HepG2 (cell line): ENCODE results near the gene SNRNP200. TPM values are rescaled to one million over a fixed set of nuclear protein-coding genes. Genes with fewer than 3 reads are reported as not detected.

ENCODE experiments used
- ATAC-seq: fragments of 200-7000 bp; cut with Tn5 transposase; 3 replicates; pipeline ENCODE4 v1.9.1; 2020; ENCODE audit warnings: mild to moderate bottlenecking, moderate library complexity
- BruUV-seq: library from RNA; stranded (reverse); fragments of 400-500 nt; replicated peaks from 2 replicates; lab custom pipeline; 2021; lab: Mats Ljungman, UMichigan
- CTCF ChIA-PET: fragments of 300-600 bp; formaldehyde crosslinking; extraction: SDS; loops from one replicate; lab custom pipeline; 2021; ENCODE audit warnings: low total read pairs, inconsistent platforms, low intra/inter-chr PET ratio; lab: Yijun Ruan, JAX
- POLR2A ChIA-PET: fragments of 350-600 bp; sonication (Branson Sonifier 250); formaldehyde crosslinking; loops from one replicate; lab custom pipeline; 2020; ENCODE audit warnings: antibody characterized with exemption, inconsistent platforms; lab: Yijun Ruan, JAX
- DNase-seq: peaks from one replicate; pipeline ENCODE4 v3.0.0-alpha.2; 2015; ENCODE audit warnings: low spot score
- FAIRE-seq: peaks from 3 replicates; lab custom pipeline; 2011; peaks lifted over from hg19 to GRCh38; lab: Jason Lieb, UNC
- H2AFZ ChIP-seq: one replicate; pipeline ENCODE4 v1.6.1; 2011; ENCODE audit warnings: low read length, inconsistent platforms
- H3K27ac ChIP-seq: fragments of 300-600 bp; 3 replicates; pipeline ENCODE4 v1.8.0; 2011; ENCODE audit warnings: mixed run types, mild to moderate bottlenecking, mixed read lengths, low read length, inconsistent platforms; ENCODE audit not compliant: insufficient read depth; ENCODE audit errors: extremely low read length
- H3K27me3 ChIP-seq, 2 experiments: fragments of 200-600 bp in 1 of 2; 2 replicates in 1 of 2; 3 replicates in 1 of 2; pipeline versions ENCODE4 v1.6.0 to v1.8.0; 2011; ENCODE audit warnings: low read length in 2 of 2, mild to moderate bottlenecking in 2 of 2, moderate library complexity in 2 of 2, inconsistent platforms in 1 of 2; ENCODE audit not compliant: insufficient read depth in 2 of 2, control insufficient read depth in 1 of 2
- H3K36me3 ChIP-seq, 2 experiments: fragments of 200-600 bp in 1 of 2; replicated peaks in 1 of 2; 2 replicates in 1 of 2; 3 replicates in 1 of 2; pipeline versions ENCODE4 v1.5.1 to v1.8.0; 2011; ENCODE audit warnings: low read length in 2 of 2, inconsistent platforms in 1 of 2; ENCODE audit not compliant: insufficient read depth in 2 of 2, control insufficient read depth in 1 of 2
- H3K4me1 ChIP-seq: 2 replicates; pipeline ENCODE4 v1.5.1; 2012; ENCODE audit warnings: low read length, inconsistent platforms; ENCODE audit not compliant: insufficient read depth
- H3K4me2 ChIP-seq: 2 replicates; pipeline ENCODE4 v1.6.0; 2011; ENCODE audit warnings: low read depth, low read length, inconsistent platforms
- H3K4me3 ChIP-seq, 3 experiments: fragments of 200-600 bp in 1 of 3; sonication (generic), shearing (Covaris generic) in 1 of 3; replicated peaks in 1 of 3; 2 replicates each; pipeline ENCODE4 v1.5.1; 2011 to 2016; ENCODE audit warnings: low read length in 3 of 3, inconsistent platforms in 2 of 3, low read depth in 2 of 3, mild to moderate bottlenecking in 2 of 3, control low read depth in 1 of 3, mixed read lengths in 1 of 3; ENCODE audit not compliant: insufficient read depth in 1 of 3
- H3K79me2 ChIP-seq: one replicate; pipeline ENCODE4 v1.6.1; 2011; ENCODE audit warnings: low read length, inconsistent platforms; ENCODE audit not compliant: insufficient read depth
- H3K9ac ChIP-seq: 2 replicates; pipeline ENCODE4 v1.6.0; 2011; ENCODE audit warnings: mild to moderate bottlenecking, low read depth, low read length, inconsistent platforms; ENCODE audit not compliant: insufficient read depth
- H3K9me3 ChIP-seq: 2 replicates; pipeline ENCODE4 v1.5.1; 2012; ENCODE audit warnings: mild to moderate bottlenecking, low read length
- H4K20me1 ChIP-seq: 2 replicates; pipeline ENCODE4 v1.6.0; 2011; ENCODE audit warnings: inconsistent platforms, mild to moderate bottlenecking, low read length, moderate library complexity; ENCODE audit not compliant: insufficient read depth
- BRD4 ChIP-seq: sonication (generic); formaldehyde crosslinking; IDR thresholded peaks from 2 replicates; pipeline ENCODE4 v1.4.0; 2020; ENCODE audit warnings: missing genetic modification reagents
- FOXO4 ChIP-seq: sonication (generic); formaldehyde crosslinking; conservative IDR thresholded peaks from 2 replicates; pipeline ENCODE4 v1.8.1; 2023; ENCODE audit warnings: missing genetic modification reagents
- HDAC2 ChIP-seq: sonication (generic); formaldehyde crosslinking; IDR thresholded peaks from 2 replicates; pipeline ENCODE4 v1.4.0; 2020; ENCODE audit warnings: missing genetic modification reagents
- HOXA3 ChIP-seq: sonication (generic); formaldehyde crosslinking; IDR thresholded peaks from 2 replicates; pipeline ENCODE4 v1.5.0; 2020; ENCODE audit warnings: missing genetic modification reagents
- MED13 ChIP-seq: sonication (generic); formaldehyde crosslinking; IDR thresholded peaks from 2 replicates; pipeline ENCODE4 v1.5.0; 2020; ENCODE audit warnings: missing genetic modification reagents
- NFAT5 ChIP-seq: sonication (generic); formaldehyde crosslinking; IDR thresholded peaks from 2 replicates; pipeline ENCODE4 v1.4.0; 2020; ENCODE audit warnings: missing genetic modification reagents
- PAX8 ChIP-seq: sonication (generic); formaldehyde crosslinking; IDR thresholded peaks from 2 replicates; pipeline ENCODE4 v1.8.0; 2022; ENCODE audit warnings: mild to moderate bottlenecking, missing genetic modification reagents, borderline replicate concordance
- TMF1 ChIP-seq: sonication (generic); formaldehyde crosslinking; IDR thresholded peaks from 2 replicates; pipeline ENCODE4 v1.8.1; 2022; ENCODE audit warnings: low read depth, missing genetic modification reagents
- ZC3H4 ChIP-seq: sonication (generic); formaldehyde crosslinking; IDR thresholded peaks from 2 replicates; pipeline ENCODE4 v1.4.0; 2020; ENCODE audit warnings: missing genetic modification reagents, borderline replicate concordance
- ZFX ChIP-seq: sonication (generic); formaldehyde crosslinking; IDR thresholded peaks from 2 replicates; pipeline ENCODE4 v1.4.0; 2020; ENCODE audit warnings: mild to moderate bottlenecking, low read depth, missing genetic modification reagents, moderate library complexity
- ZNF274 ChIP-seq: sonication (generic); formaldehyde crosslinking; IDR thresholded peaks from 2 replicates; pipeline ENCODE4 v1.5.1; 2020; ENCODE audit warnings: mild to moderate bottlenecking, missing genetic modification reagents
- ZXDC ChIP-seq: sonication (generic); formaldehyde crosslinking; IDR thresholded peaks from 2 replicates; pipeline ENCODE4 v1.5.0; 2020; ENCODE audit warnings: mild to moderate bottlenecking, missing genetic modification reagents
- WGBS: methylation state at CpG from one replicate; pipeline ENCODE4 v1.1.6; 2017; ENCODE audit warnings: low lambda C conversion rate; 5-methylcytosine and 5-hydroxymethylcytosine counted together
- in situ Hi-C: cut with HindIII; loops from 2 replicates; pipeline ENCODE4 v1.10.0; 2017; ENCODE audit warnings: low pct_unique_long_range_greater_than_20kb; ENCODE audit not compliant: extremely low pct_ligation_motif_present
- intact Hi-C: fragments of 100-400 bp; cut with micrococcal nuclease; formaldehyde crosslinking; loops from one replicate; pipeline ENCODE4 v1.10.0; 2022; ENCODE audit not compliant: unreplicated experiment
- polyA plus RNA-seq, 8 experiments: library from polyadenylated mRNA; depleted of rRNA in 3 of 8; stranded (reverse) in 7 of 8; unstranded in 1 of 8; fragments of >200 nt; fragmentation: Illumina TruSeq in 4 of 8; extraction: Trizol in 4 of 8; gene quantifications; 2 replicates each; pipeline versions ENCODE4 v1.2.1 to v1.2.3, GENCODE V29; 2011 to 2016; ENCODE audit warnings: low read depth in 4 of 8, missing spikeins in 1 of 8, mixed read lengths in 1 of 8; ENCODE audit not compliant: insufficient read depth in 1 of 8
- total RNA-seq, 5 experiments: library from RNA; depleted of rRNA; stranded (reverse); fragments of >200 nt; fragmentation: Illumina TruSeq; extraction: Trizol; gene quantifications; 2 replicates each; pipeline ENCODE4 v1.2.3, GENCODE V29; 2016; ENCODE audit warnings: low read depth in 1 of 5

Gene SNRNP200
- total and polyA plus RNA-seq, 2 of the 13 experiments (the other 11 are each of a cell fraction or from before 2014, with no cell fraction given) = 99.0 to 232 TPM

- TF ChIP-seq FOXO4 (CRISPR knock-in tag) (no peak), ZXDC (CRISPR knock-in tag) (no peak)
These were observed 31.5 kb upstream of the SNRNP200 start (continued) for GRCh38 chr2:96336873-96337272.

- intact Hi-C loops (loop anchor here (2.0 kb wide), 1 partner anchor 31 kb away; the partner anchor contains the start of gene SNRNP200), in situ Hi-C loops (no loop called here)
- ATAC-seq = peak; percentile 28
- peak; percentile 1; the same call in 1 of the 2 replicates for TF ChIP-seq ZFX (CRISPR knock-in tag)
- TF ChIP-seq HOXA3 (CRISPR knock-in tag) = peak; percentile 21; the same call in 1 of the 2 replicates
- TF ChIP-seq MED13 = 0 out of 2 replicates have a peak, but pooled peaks have one; percentile 6
- TF ChIP-seq ZNF274 (CRISPR knock-in tag) = 0 out of 2 replicates have a peak, but pooled peaks have one; percentile 11
- TF ChIP-seq TMF1 (CRISPR knock-in tag) = 0 out of 2 replicates have a peak, but pooled peaks have one; percentile 11
- TF ChIP-seq HDAC2 (CRISPR knock-in tag) = 0 out of 2 replicates have a peak, but pooled peaks have one; percentile 3
- 0 out of 2 replicates have a peak, but pooled peaks have one; percentile 40 for TF ChIP-seq BRD4 (CRISPR knock-in tag)
- 0 out of 2 replicates have a peak, but pooled peaks have one; percentile 12 for TF ChIP-seq PAX8 (CRISPR knock-in tag)
- TF ChIP-seq NFAT5 (CRISPR knock-in tag) = peak; percentile 13; the same call in 1 of the 2 replicates
- TF ChIP-seq ZC3H4 (CRISPR knock-in tag) = 0 out of 2 replicates have a peak, but pooled peaks have one; percentile 28
These were observed 30.9 kb upstream of the SNRNP200 start for GRCh38 chr2:96336104-96336775.

More at GRCh38 chr2:96336104-96336775, 30.9 kb upstream of the SNRNP200 start:
- FAIRE-seq = no peak
- Histone ChIP-seq H3K36me3 (peaks cover 0 to 4% of the 10 kb centered on the region in 2 experiments; a peak in 1 of 5 replicates), H3K79me2 (peaks cover 40% of the 10 kb centered on the region), H3K9ac (peak overlapping the region; percentile 91), H3K9me3 (no peaks in the 10 kb centered on the region), H3K4me3 (peak overlapping the region; percentile 74 to 85 (median 81)), H4K20me1 (no peaks in the 10 kb centered on the region), H3K4me2 (peak overlapping the region; percentile 98), H3K4me1 (peaks cover 32% of the 10 kb centered on the region), H3K27ac (peak overlapping the region; percentile 84), H3K27me3 (no peaks in the 10 kb centered on the region; a peak in 1 of 5 replicates), H2AFZ (peak overlapping the region; percentile 42)
- WGBS = 4% methylated on average over 15 of the region's 15 CpGs
- no peak for DNase-seq
- ChIA-PET POLR2A (interaction anchor here (0.6 to 3.8 kb wide), 11 partner anchors 11 to 127 kb away, joined by 3 to 43 read pairs (median 12); partner anchors contain the start of genes CIAO1, ITPRIPL1, SNRNP200 and STARD7), CTCF (no interaction called here)
- BruUV-seq = TSS peak; percentile 80
